ENCODE measurements around the gene BPIFB1.

Gene BPIFB1

DNA sequence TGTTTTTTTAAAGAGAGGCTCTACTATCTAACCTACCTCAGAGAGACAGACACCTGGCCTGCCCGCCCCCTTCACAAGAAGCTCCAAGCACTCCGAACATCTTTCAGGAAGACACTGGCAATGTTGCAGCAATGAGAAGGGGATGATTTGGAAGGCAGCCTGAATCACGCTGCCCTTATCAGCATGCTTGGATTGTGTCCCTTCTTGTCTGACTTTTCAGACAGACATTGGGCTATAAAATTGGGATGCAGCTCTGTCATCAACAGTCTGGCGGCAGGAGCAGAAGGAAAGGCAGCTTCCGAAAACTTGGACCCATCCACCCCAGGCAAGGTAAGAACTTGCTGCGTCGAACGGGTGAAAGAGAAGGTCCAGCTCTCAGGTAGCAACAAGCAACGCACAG lies 62.3 kb downstream of the BPIFB1 start:
- TF ChIP-seq, protein P1, sequence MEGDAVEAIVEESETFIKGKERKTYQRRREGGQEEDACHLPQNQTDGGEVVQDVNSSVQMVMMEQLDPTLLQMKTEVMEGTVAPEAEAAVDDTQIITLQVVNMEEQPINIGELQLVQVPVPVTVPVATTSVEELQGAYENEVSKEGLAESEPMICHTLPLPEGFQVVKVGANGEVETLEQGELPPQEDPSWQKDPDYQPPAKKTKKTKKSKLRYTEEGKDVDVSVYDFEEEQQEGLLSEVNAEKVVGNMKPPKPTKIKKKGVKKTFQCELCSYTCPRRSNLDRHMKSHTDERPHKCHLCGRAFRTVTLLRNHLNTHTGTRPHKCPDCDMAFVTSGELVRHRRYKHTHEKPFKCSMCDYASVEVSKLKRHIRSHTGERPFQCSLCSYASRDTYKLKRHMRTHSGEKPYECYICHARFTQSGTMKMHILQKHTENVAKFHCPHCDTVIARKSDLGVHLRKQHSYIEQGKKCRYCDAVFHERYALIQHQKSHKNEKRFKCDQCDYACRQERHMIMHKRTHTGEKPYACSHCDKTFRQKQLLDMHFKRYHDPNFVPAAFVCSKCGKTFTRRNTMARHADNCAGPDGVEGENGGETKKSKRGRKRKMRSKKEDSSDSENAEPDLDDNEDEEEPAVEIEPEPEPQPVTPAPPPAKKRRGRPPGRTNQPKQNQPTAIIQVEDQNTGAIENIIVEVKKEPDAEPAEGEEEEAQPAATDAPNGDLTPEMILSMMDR (IDR thresholded peaks at IDR 0.05; ENCODE audit: insufficient read depth, missing control alignments) = no peak
- FAIRE-seq (no peak), DNase-seq (ENCODE audit: insufficient read length, low spot score) (no peak)

DNA sequence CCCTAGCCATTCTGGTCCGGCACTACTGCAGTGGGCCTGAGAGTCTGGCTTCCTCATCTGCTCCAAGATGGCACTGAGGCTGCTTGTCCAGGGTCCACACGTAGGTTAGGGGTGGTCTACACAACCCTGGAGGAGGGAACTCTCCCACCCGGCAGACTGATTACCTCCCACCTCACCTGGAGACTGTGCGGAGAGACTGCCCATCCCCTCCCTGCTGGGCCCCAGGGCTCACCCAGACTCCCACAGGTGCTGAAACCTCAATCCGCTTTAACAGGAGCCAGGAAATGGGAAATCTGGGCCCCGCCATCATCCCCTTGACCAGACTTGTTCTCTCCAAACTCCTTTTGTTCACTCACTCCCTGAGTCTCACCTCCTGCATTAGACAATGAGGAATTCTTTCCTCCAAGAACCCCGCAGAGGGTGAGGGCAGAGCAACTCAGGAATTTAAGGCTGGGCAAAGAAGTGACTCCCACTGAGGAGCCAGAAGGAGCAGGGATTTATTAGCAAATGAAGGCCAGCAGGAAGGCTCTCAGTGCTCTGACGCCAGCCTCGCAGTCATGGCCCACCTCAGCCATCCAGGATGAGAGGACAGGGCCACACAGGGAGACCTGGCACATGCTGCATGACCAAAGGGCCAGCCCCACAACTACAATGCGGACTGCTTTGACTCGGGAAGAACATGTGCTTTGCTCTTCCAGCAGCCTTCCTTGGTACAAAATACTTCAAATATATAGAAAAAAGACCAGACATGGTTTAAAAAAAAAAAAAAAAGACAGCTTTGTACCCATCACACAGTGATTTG lies 65.3 kb downstream of the BPIFB1 start:
- TF ChIP-seq, protein P1 (IDR thresholded peaks at IDR 0.05; ENCODE audit: insufficient read depth, missing control alignments) = no peak
- FAIRE-seq (no peak), DNase-seq (ENCODE audit: insufficient read length, low spot score) (no peak)

DNA sequence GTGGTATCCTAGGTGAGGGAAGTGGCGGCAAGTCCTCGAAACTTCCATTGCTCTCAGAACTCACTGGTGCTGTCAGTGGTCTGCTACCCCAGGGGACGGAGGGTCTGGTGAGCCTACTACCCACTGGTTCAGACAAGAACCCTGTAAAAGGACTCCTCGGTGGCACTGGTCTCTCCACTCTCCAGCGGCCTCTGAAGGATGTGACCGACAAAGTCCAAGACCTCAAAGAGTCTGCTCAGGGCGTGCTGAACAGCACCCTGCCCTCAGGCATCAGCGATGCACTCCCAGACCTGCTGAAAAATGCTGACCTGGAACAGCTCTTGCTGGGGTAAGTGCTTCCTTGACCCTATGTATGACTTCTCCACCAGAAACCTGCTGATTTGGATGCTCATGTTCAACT lies 66.5 kb downstream of the BPIFB1 start:
- no peak for DNase-seq (ENCODE audit: insufficient read length, low spot score)
- no peak for FAIRE-seq
- TF ChIP-seq, protein P1 (IDR thresholded peaks at IDR 0.05; ENCODE audit: insufficient read depth, missing control alignments) = no peak

DNA sequence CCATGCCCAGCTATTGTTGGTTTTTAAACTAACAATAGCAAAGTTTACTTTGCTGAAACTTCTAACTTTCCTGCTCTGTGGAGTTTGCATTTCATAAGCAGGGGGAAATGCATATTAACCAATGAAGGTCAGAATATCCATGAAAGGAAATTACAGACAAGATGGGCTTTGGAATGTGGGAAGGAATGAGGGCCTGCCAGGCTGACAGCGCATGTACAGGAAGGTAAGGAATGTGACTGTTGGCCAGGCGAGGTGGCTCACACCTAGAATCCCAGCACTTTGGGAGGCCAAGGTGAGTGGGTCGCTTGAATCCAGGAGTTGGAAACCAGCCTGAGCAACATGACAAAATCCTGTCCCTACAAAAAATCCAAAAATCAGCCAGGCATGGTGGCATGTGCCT lies 68.7 kb downstream of the BPIFB1 start:
- TF ChIP-seq, protein P1 (IDR thresholded peaks at IDR 0.05; ENCODE audit: insufficient read depth, missing control alignments) = no peak

DNA sequence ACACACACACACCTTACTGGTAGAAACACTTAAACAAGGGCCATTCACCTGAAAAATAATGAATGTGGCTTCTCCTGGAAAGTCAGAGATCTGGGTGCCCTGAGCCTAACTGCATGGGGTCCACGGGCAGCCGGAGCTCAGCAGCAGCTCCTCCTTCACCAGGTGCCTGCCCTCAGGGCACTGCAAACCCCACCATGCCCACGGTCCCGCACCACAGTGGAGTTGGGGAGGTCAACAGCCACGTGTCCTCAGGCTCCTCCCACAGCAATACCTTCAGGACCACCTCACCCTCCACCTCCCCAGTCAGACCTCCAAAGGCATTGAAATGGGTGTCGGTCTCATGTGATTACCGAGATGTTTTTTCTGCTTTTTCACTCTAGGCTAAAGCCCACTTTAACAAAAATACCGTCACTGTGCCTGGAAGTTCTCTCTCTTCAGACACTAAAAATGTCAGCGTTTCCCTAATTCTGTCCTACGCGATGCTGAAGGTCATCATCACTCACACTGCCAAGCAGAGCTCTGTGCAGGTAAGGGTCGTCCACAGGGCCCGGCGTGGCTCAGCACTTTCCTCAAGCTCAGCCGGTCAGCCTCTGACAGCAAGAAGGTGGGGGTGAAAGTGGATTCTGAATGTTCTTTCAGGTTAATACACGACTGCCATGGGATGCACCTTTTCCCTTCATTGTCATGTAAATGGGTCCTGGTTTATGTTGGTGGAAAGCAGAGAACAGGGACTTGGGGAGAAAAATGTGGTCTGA lies 69.4 kb downstream of the BPIFB1 start:
- TF ChIP-seq, protein P1 (IDR thresholded peaks at IDR 0.05; ENCODE audit: insufficient read depth, missing control alignments) = no peak
- FAIRE-seq = no peak
- DNase-seq (ENCODE audit: insufficient read length, low spot score) = no peak

More for the DNA sequence above, 68.7 kb downstream of the BPIFB1 start:
- FAIRE-seq (no peak), DNase-seq (ENCODE audit: insufficient read length, low spot score) (no peak)

DNA sequence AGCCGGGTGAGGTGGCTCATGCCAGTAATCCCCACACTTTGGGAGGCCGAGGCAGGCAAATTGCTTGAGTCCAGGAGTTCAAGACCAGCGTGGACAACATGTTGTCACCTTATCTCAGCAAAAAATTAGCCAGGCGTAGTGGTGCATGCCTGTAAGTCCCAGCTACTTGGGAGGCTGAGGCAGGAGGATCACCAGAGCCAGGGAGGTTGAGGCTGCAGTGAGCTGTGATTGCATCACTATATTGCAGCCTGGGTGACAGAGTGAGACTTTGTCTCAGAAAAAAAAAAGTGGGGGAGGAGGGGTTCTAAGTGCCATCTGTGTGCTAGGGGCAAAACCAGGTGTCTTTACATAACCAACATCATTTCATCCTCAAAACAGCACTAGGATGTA lies 70.0 kb downstream of the BPIFB1 start:
- TF ChIP-seq, protein P1 (IDR thresholded peaks at IDR 0.05; ENCODE audit: insufficient read depth, missing control alignments) = no peak
- DNase-seq (ENCODE audit: insufficient read length, low spot score) = no peak
- FAIRE-seq = no peak

Data from D721Med (cell line).